MG63 (cell line): ENCODE results near the gene TRAPPC8. TPM values are rescaled to one million over a fixed set of nuclear protein-coding genes. Genes with fewer than 3 reads are reported as not detected.
"Not testable (repeated sequence)": the region's sequence is repeated elsewhere in the genome, so short reads cannot be mapped to it uniquely, and the experiment has no call there.

ENCODE experiments used
- DNase-seq: peaks from one replicate; pipeline ENCODE4 v3.0.0-alpha.2; 2020
- H3K27me3 ChIP-seq: fragments of 250-450 bp; sonication (Bioruptor Pico); 2 replicates; pipeline ENCODE4 v1.5.1; 2020; ENCODE audit warnings: mild to moderate bottlenecking, moderate library complexity
- H3K36me3 ChIP-seq: fragments of 250-450 bp; sonication (Bioruptor Pico); 2 replicates; pipeline ENCODE4 v1.5.1; 2020; ENCODE audit warnings: mild to moderate bottlenecking, moderate library complexity
- H3K4me3 ChIP-seq: fragments of 250-450 bp; sonication (Bioruptor Pico); 2 replicates; pipeline ENCODE4 v1.5.1; 2020; ENCODE audit warnings: mild to moderate bottlenecking, moderate library complexity
- H3K9me3 ChIP-seq: fragments of 250-450 bp; sonication (Bioruptor Pico); 2 replicates; pipeline ENCODE4 v1.5.1; 2020; ENCODE audit warnings: mild to moderate bottlenecking, moderate library complexity
- total RNA-seq: library from RNA; depleted of rRNA; stranded (reverse); fragments of >200 nt; shearing (Covaris generic); gene quantifications from 2 replicates; pipeline ENCODE4 v1.2.3, GENCODE V29; 2014; ENCODE audit warnings: low replicate concordance

The TRAPPC8 gene
- total RNA-seq, 1 experiment from 2014 or later = 40.7 TPM

GRCh38 chr18:31952223-31952622, 9.3 kb upstream of the TRAPPC8 start:
- Histone ChIP-seq H3K4me3 (no peak overlapping the region), H3K27me3 (no peaks in the 10 kb centered on the region), H3K9me3 (no peaks in the 10 kb centered on the region), H3K36me3 (no peaks in the 10 kb centered on the region)
- no peak for DNase-seq

DNA sequence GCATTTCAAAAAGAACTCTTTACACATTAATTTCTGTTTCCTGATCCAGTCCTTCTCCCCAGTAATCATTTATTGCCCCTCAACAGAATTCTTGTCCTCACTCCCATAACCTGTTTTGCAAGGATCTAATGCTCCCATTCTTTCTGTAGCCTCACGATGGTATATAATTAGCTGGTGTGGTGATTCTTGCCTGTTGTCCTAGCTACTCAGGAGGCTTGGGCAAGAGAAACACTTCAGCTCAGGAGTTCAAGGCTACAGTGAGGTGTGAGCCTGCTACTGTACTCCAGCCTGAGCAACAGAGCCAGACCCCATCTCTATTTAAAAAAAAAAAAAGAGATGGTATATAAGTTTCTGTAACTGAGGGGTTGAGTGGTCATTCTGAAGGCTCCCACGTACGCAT, 7.7 kb upstream of the TRAPPC8 start:
- Histone ChIP-seq H3K36me3 (no peaks in the 10 kb centered on the region), H3K4me3 (no peak overlapping the region), H3K27me3 (no peaks in the 10 kb centered on the region), H3K9me3 (no peaks in the 10 kb centered on the region)
- no peak for DNase-seq

GRCh38 chr18:31948349-31948748, 5.4 kb upstream of the TRAPPC8 start:
- not testable (repeated sequence) for H3K36me3 ChIP-seq, DNase-seq, H3K4me3 ChIP-seq, H3K9me3 ChIP-seq, H3K27me3 ChIP-seq

GRCh38 chr18:31946305-31947046, 3.5 kb upstream of the TRAPPC8 start:
- Histone ChIP-seq H3K36me3 (no peaks in the 10 kb centered on the region), H3K4me3 (no peak overlapping the region), H3K9me3 (no peaks in the 10 kb centered on the region), H3K27me3 (no peaks in the 10 kb centered on the region)
- DNase-seq = no peak

- Histone ChIP-seq H3K27me3 (no peaks in the 10 kb centered on the region), H3K36me3 (no peaks in the 10 kb centered on the region), H3K4me3 (peak overlapping the region; percentile 86), H3K9me3 (no peaks in the 10 kb centered on the region)
- DNase-seq = no peak
Observed at GRCh38 chr18:31943878-31944816, 1.2 kb upstream of the TRAPPC8 start.

DNA sequence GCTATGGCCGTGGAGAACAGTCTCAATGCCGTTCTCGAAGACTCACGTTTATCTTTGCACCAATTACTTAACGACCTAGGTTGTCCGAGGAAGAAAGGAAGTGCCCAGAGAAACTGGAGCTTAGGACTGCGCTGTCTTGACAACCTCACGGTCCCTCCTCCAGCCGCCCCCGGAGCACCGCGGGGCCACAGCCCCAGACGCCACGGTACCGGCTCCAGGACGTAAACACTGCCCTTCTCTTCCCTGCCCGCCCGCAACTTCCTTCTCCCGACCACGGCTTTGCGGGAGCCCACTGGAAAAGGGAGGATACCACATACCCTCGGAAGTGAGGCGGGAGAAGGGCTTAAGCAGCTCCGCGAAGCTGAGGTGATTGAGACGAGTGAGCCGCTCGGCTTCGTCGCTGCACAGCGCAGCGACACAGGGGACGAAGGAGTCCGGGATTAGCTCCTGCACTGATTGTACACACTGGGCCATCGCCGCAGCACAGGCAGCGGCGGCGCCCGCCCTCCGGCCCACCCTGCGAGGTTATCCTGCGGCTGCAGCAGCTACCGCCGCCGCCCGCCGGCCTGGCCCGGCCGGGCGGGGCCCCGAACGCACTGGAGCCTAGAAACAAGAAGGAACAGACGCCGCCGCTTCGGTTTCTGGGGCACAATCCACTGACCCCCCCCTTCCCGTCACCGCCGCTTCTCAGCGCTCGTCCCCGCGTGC, 483 bp downstream of the TRAPPC8 start:
- Histone ChIP-seq H3K27me3 (no peaks in the 10 kb centered on the region), H3K9me3 (no peaks in the 10 kb centered on the region), H3K36me3 (no peaks in the 10 kb centered on the region), H3K4me3 (peak overlapping the region; percentile 86)
- peak; percentile 36 for DNase-seq

- DNase-seq = no peak
Observed at GRCh38 chr18:31941010-31941809, 1.7 kb downstream of the TRAPPC8 start.

GRCh38 chr18:31934773-31935172, 8.2 kb downstream of the TRAPPC8 start:
- not testable (repeated sequence) for H3K9me3 ChIP-seq, H3K27me3 ChIP-seq, H3K36me3 ChIP-seq, H3K4me3 ChIP-seq, DNase-seq

More at GRCh38 chr18:31941010-31941809, 1.7 kb downstream of the TRAPPC8 start:
- no peaks in the 10 kb centered on the region for H3K36me3 ChIP-seq
- H3K4me3 ChIP-seq = peak overlapping the region; percentile 86
- no peaks in the 10 kb centered on the region for H3K9me3 ChIP-seq
- H3K27me3 ChIP-seq = no peaks in the 10 kb centered on the region

DNA sequence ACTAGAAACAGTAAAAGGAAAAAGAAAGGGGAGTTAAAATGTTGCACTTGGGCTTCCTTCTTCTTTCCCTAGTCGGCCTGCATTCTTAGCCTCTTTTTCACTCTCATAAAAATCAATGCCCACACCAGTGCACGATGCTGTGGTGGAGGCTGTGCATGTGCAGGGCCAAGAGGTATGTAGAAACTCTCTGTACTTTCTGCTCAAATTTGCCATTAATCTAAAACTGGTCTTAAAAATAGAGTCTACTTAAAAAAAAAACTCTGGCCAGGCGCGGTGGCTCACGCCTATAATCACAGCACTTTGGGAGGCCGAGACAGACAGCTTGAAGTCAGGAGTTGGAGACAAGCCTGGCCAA, 11.1 kb downstream of the TRAPPC8 start:
- H3K36me3 ChIP-seq = peaks cover 18% of the 10 kb centered on the region
- no peak overlapping the region for H3K4me3 ChIP-seq
- no peaks in the 10 kb centered on the region for H3K27me3 ChIP-seq
- DNase-seq = no peak
- no peaks in the 10 kb centered on the region for H3K9me3 ChIP-seq

GRCh38 chr18:31931163-31931885, 11.6 kb downstream of the TRAPPC8 start:
- Histone ChIP-seq H3K27me3 (no peaks in the 10 kb centered on the region), H3K4me3 (no peak overlapping the region), H3K36me3 (peaks cover 18% of the 10 kb centered on the region), H3K9me3 (no peaks in the 10 kb centered on the region)
- DNase-seq = no peak

DNA sequence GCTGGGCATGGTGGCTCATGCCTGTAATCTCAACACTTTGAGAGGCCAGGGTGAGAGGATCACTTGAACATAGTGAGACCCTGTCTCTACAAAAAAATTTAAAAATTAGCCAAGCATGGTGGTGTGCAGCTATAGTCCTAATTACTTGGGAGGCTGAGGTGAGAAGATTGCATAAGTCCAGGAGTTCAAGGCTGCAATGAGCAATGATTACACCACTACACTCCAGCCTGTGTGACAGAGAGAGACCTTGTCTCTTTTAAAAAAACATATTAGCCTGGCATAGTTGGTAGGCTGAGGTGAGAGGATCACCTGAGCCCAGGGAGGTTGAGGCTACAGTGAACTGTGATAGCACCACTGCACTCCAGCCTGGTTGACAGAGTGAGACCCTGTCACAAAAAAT, 13.7 kb downstream of the TRAPPC8 start:
- H3K4me3 ChIP-seq = no peak overlapping the region
- H3K9me3 ChIP-seq = no peaks in the 10 kb centered on the region
- peaks cover 18% of the 10 kb centered on the region for H3K36me3 ChIP-seq
- no peak for DNase-seq
- H3K27me3 ChIP-seq = no peaks in the 10 kb centered on the region

- H3K27me3 ChIP-seq, DNase-seq, H3K4me3 ChIP-seq, H3K9me3 ChIP-seq: not testable (repeated sequence)
- peaks cover 18% of the 10 kb centered on the region for H3K36me3 ChIP-seq
Observed at GRCh38 chr18:31926988-31927387, 15.9 kb downstream of the TRAPPC8 start.

GRCh38 chr18:31920277-31920676, 22.7 kb downstream of the TRAPPC8 start:
- Histone ChIP-seq H3K4me3 (no peak overlapping the region), H3K27me3 (no peaks in the 10 kb centered on the region), H3K36me3 (peaks cover 5% of the 10 kb centered on the region; the same call in 1 of the 2 replicates), H3K9me3 (no peaks in the 10 kb centered on the region)
- no peak for DNase-seq

GRCh38 chr18:31919366-31919765, 23.6 kb downstream of the TRAPPC8 start:
- H3K36me3 ChIP-seq, H3K4me3 ChIP-seq, H3K9me3 ChIP-seq, DNase-seq, H3K27me3 ChIP-seq: not testable (repeated sequence)

DNA sequence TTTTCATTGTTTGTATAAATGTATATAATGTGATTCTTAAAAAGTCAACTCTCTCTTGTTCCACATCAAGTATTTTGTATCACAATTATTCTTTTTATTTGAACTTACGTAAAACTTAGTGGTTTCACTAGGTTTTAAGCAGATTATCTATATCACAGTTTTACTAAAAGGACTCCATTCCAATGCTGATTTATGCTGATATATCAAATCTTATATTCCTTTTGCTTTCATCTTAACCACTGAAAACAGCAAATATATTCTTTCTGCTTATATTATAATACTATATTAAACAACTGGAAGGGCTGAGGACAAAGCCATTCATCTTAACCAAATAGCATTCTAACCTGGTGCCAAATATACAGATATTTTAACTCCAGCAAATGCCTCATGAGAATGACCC, 24.2 kb downstream of the TRAPPC8 start:
- H3K27me3 ChIP-seq = no peaks in the 10 kb centered on the region
- no peaks in the 10 kb centered on the region for H3K9me3 ChIP-seq
- H3K36me3 ChIP-seq = peaks cover 5% of the 10 kb centered on the region; the same call in 1 of the 2 replicates
- no peak overlapping the region for H3K4me3 ChIP-seq
- no peak for DNase-seq

DNA sequence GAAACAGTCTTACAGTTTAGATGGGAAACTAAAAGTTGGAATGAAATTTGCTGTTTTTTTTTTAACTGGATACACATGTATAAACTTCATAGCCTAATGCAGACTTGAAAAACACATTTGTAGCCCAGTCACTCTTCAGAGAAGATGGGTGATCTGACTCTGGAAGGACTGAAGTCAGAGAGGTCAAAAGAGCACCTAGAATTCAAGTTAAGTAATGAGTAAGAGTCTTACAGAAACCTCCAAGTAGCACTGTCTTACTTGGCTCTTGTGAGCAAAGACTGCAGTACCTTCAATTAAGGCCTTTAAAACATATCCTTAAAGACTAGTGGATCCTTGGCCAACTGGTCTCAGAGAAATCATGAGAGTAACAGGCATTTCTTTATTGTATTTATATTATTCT, 41.9 kb downstream of the TRAPPC8 start:
- Histone ChIP-seq H3K36me3 (peaks cover 13% of the 10 kb centered on the region), H3K4me3 (no peak overlapping the region), H3K27me3 (no peaks in the 10 kb centered on the region), H3K9me3 (no peaks in the 10 kb centered on the region)
- DNase-seq = no peak
